PFSK-1 (cell line): Measurements from ENCODE around the gene GET4.

ENCODE experiments used
- FOXP2 ChIP-seq: optimal IDR thresholded peaks from 2 replicates; pipeline ENCODE3; 2011; ENCODE audit warnings: borderline replicate concordance, control low read depth, inconsistent platforms; ENCODE audit not compliant: insufficient read depth; ENCODE audit errors: extremely low read length, extremely low read depth
- POLR2AphosphoS5 ChIP-seq: IDR thresholded peaks from 2 replicates; pipeline ENCODE4 v1.6.1; 2012; ENCODE audit warnings: low read depth, mild to moderate bottlenecking, control low read depth, low read length, moderate library complexity
- REST ChIP-seq, 2 experiments: IDR thresholded peaks; 2 replicates each; pipeline versions ENCODE4 v1.6.1 to v1.8.0; 2011 to 2012; ENCODE audit warnings: low read depth in 2 of 2, low read length in 2 of 2, control low read depth in 1 of 2, inconsistent platforms in 1 of 2, mild to moderate bottlenecking in 1 of 2, moderate library complexity in 1 of 2; ENCODE audit not compliant: insufficient read depth in 1 of 2
- SIN3A ChIP-seq: IDR thresholded peaks from 2 replicates; pipeline ENCODE4 v1.6.1; 2012; ENCODE audit warnings: mild to moderate bottlenecking, low read length, moderate library complexity, borderline replicate concordance; ENCODE audit not compliant: insufficient read depth
- TAF1 ChIP-seq: IDR thresholded peaks from 2 replicates; pipeline ENCODE4 v1.6.1; 2012; ENCODE audit warnings: low read length, control low read depth, borderline replicate concordance; ENCODE audit not compliant: insufficient read depth

The GET4 gene

GRCh38 chr7:863106-863505 lies 13.2 kb upstream of the GET4 start:
- TF ChIP-seq FOXP2 (no peak), TAF1 (no peak), POLR2AphosphoS5 (no peak), SIN3A (no peak), REST (IDR thresholded peaks at IDR 0.05; ENCODE audit: insufficient read depth in 1 of 2, low read depth in 2 of 2, low read length in 2 of 2) (no peak)

- TF ChIP-seq POLR2AphosphoS5: no peak
- TF ChIP-seq SIN3A: no peak
- TF ChIP-seq FOXP2: no peak
- no peak for TF ChIP-seq REST (IDR thresholded peaks at IDR 0.05; ENCODE audit: insufficient read depth in 1 of 2, low read depth in 2 of 2, low read length in 2 of 2)
- TF ChIP-seq TAF1: no peak
These were observed 10.4 kb upstream of the GET4 start for GRCh38 chr7:865921-866320.

GRCh38 chr7:867001-867405 lies 9.4 kb upstream of the GET4 start:
- TF ChIP-seq POLR2AphosphoS5 (no peak), REST (IDR thresholded peaks at IDR 0.05; ENCODE audit: insufficient read depth in 1 of 2, low read depth in 2 of 2, low read length in 2 of 2) (no peak), TAF1 (no peak), SIN3A (no peak), FOXP2 (no peak)

- TF ChIP-seq FOXP2 (no peak), SIN3A (no peak), POLR2AphosphoS5 (no peak), TAF1 (no peak), REST (IDR thresholded peaks at IDR 0.05; ENCODE audit: insufficient read depth in 1 of 2, low read depth in 2 of 2, low read length in 2 of 2) (no peak)
These were observed 8.8 kb upstream of the GET4 start for GRCh38 chr7:867406-868188.

- no peak for TF ChIP-seq POLR2AphosphoS5
- no peak for TF ChIP-seq TAF1
- TF ChIP-seq REST (IDR thresholded peaks at IDR 0.05; ENCODE audit: insufficient read depth in 1 of 2, low read depth in 2 of 2, low read length in 2 of 2): no peak
- no peak for TF ChIP-seq SIN3A
- no peak for TF ChIP-seq FOXP2
These were observed 8.2 kb upstream of the GET4 start for GRCh38 chr7:868189-868486.
